GM19455 (cell line): ENCODE data around the gene CYB5R2.
A peak's percentile ranks its signal among the peaks of the same experiment; 100 is the strongest.

Experiments used
- ATAC-seq: cut with Tn5 transposase; IDR thresholded peaks from one replicate; pipeline ENCODE4 v1.9.1; 2021; ENCODE audit not compliant: unreplicated experiment

The CYB5R2 gene

DNA sequence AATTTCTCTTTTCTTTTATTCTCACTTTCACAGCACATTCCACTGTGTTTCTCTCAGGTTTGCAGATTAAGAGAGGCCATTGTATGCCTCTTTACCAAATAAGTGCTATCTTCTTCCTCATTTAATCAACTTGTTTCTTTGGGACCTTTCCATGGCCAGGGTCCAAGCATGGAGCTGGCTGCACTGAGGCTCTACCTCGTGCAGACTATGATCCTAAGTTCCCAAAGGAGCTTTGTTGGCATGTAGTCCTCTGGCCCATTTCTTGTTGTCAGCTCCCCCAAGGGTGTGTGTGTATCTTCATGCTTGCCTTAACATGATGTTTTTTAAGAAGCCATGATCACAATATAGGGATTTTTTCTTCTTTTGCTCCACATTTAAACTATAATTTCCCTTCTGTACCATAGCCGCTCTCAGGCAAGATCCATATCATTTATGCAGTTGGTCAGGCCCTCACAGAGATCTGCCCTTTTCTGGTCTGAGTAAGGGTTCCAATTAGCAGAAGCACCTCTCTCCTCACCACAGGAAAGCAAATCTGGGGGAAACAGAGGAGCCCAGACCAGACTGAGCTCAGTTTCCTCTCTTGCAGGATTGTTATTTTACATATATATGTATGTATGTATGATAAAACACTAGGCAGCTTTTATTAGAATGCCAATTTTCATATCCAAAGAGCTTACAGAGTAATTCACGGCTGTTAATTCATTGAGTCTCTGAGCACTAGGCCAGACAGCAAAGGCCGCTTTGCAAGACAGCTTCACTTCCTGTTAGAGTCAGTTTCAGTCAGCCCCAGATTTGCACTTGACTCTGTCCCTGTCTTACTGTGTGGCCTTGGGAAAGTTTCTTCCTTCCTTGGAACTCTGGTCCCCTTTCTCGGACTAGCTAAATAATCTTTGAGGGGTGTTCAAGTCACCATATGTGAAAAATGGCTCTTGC lies 34.3 kb downstream of the CYB5R2 start:
- ATAC-seq = peak; percentile 78

DNA sequence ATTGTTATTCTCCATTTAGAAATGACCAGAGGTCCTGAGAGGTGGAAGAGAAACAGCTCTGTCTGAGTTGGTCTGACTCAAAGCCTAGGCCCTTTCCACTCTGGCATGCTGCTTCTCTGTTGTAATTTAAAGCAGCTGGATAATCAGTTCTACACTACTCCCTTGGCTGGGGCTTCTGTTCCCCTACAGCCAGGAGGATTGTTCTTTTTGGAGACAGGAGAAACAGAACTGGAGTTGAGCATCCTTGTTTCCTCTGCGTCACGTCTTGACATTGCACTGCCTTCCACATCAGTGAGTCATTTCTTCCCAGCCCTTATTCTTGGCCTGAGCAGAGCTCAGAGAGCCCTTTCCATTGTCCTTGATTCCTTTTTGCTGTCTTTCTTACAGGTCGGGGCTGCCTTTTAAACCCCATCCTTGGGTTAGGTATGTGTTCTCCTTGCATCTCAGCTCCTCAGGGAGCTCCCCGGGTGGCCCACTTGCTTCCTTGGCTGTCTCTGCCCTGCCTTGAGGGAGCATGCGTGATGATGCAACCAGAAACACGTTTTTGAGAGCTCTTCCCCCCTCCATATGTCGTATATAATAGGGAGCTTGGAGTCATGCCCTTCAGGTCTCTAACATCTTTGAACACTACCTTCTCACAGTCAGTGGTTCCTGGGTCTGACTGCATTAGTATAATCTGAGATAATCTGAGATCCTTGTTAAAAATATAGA lies 35.7 kb downstream of the CYB5R2 start:
- no peak for ATAC-seq

DNA sequence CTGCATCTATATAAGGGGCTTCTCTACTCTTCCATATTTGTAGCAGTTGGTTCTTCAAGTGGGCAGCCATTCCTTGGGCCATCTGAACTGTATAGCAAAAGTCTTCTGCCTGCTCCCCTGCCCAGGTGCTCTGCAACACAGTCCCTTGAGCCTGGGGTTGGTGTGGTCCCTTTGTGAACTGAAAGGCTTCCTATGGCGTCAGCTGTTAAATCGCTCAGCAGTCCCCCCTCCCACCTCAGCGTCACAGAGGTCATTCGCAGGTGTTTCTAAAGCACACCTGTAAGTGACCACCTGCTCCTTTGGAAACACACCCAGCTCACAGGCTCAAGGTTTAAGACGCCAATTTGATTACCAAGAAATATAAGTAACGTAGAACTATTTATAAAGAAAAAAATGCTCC lies 37.0 kb downstream of the CYB5R2 start:
- no peak for ATAC-seq

DNA sequence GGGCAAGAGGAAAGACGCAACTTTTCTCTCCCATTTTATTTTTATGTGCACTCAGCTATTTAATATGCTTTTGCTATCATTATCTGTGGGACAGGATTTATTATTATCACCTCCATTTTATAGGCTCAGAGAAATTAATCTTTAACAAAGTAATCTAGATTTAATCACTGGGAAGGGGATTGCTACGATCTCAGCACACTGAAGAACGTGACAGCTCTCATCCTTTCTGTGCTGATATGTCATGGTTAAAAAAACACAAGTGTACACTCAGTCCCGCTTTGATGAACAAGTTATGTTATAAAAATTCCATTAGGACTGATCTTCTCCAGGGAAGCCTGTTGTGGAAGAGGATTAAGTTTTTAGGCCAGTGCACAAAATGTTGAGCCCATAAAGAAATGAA lies 37.6 kb downstream of the CYB5R2 start:
- no peak for ATAC-seq

DNA sequence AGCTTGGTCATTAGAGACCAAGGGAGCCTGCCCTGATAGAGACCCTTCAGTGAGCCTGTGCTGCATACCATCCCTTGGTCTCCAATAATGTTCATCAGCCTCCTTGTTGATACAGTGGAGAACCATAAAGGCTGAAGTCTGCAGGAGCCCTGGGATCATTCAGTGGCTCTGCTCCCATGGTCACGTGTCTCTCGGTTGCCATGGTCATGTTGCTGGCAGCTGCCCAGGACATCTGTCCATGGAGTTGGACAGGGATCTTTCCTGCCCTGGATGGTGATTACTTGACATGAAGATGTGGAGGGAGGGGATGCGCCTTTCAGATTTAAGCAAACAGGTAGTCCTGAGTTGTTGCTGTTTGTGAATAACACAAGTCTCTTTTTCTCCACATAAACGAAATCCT lies 38.2 kb downstream of the CYB5R2 start:
- ATAC-seq = no peak

DNA sequence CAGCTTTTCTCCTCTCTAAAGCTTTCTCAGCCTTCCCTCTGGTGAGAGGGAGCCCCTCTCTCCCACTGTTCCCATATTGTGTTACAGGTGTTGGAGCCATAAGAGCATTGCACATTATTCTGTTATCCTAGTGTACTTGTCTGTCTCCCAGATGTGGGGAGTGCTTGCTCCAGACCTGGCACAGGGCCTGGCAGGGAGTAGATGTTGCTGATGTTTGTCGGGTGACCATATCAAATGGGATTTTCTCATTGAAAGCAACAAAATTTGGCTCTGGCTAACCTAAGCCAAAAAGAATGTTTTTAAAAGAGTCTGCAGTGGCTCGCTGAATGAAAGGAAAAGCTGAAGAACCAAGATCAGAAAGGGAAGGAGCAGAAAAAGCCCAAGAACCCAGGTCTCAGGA lies 41.1 kb downstream of the CYB5R2 start:
- no peak for ATAC-seq

DNA sequence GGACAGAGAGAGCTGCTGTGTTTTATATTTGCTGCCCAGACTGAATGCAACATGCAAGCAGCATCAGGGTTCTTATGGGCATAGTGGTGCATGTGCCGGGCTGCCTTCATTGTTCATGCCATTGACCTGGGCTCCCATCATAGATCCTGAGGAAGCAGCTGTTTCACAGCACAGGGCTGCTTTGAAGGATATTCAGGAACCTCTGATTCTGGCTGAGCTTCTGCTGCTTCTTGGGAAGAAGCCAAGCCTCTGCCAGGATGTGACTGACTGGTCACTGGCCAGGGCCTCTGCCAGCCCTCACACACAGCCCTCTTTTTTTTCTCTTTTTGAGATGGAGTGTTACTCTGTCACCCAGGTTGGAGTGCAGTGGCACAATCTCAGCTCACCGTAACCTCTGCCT lies 43.3 kb downstream of the CYB5R2 start:
- no peak for ATAC-seq

DNA sequence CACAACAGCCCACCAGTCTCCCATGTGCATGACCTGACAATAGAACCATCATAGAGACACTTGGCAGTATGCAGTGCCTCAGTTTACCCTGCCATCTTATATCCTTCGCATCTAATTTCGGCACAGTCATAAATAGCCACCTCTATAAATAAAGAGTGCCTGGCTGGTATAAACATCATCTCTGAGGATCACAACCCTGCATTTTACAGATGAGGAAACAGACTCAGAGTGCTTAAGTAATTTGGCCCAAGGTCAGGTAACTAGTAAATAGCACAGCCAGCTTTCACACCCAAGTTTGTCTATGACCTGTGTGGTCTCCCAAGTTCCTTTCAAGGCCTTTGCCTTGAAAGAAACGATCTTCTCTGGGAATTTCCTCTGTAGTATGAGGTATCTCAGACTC lies 44.6 kb downstream of the CYB5R2 start:
- no peak for ATAC-seq

DNA sequence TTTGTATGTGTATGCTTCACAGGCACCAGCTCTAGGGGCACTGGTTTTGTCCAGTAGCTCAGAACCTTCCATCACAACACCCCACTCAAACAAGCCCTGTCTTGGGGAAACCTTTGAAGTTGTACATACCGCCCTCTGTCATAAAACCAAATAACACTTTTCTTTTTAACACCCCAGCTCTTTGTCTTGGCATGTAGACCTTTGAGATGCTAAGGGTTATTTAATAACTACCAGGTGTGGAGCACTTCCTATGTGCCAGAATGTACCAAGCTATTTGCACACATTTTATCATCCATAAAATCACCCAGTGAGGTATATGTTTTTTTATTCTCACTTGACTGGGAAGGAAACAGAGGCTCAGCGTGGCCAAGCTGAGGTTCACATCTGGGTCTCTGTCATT lies 50.6 kb downstream of the CYB5R2 start:
- ATAC-seq = no peak

DNA sequence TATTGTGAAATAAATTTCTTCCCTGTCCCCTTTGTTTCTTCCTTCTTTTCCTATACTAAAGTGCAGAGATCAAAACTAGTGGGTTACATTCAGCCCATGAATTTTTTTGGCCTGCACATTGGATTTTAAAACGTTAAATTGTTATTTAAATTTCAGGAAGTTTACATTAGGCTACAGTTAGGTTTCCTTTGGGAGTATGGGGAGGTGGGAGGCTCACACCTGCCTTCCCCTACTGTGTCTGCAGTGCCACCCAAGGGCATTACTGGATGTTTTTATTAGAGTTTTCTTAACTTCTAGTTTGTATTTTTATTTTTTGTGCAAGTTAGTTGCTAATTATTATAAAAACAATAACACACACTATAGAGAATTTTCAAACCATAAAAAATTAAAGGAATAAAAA lies 51.7 kb downstream of the CYB5R2 start:
- ATAC-seq = no peak

DNA sequence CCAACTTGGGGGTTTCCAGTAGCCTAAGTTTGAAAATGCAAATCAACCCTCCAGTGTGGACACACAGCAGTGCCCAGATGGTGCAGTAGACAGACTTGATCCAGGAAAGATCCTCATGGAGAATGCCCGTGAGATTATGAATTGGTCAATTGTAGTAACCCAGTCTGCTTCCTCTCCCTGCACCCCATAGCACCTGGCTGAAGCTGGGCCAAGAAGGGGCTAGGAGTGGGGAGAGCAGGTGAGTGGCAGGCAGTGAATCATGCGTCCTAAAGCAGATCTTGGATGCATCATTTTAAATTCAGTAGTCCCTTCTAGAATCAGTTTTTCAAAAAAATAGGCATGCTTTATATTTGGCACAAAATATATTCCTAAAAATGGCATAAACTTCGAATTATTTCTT lies 52.2 kb downstream of the CYB5R2 start:
- no peak for ATAC-seq

DNA sequence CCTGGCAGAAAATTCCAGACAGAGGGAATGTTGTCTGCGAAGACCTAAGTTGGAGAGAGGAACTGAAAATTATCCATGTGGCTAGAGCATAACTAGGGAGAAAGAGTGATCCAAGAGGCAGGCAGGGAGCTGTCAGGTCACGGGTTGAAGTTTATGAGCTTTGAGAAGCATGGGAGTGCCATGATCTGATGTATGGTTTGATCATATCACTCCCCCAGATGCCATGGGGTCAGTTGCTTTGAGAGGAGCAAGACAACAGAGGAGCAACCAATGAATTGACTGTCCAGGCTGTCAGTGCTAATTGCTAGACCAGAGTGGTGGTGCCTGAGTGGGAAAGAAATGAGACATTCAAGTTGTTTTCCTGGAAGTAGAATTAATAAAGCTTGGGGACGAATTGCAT lies 54.0 kb downstream of the CYB5R2 start:
- ATAC-seq = no peak

DNA sequence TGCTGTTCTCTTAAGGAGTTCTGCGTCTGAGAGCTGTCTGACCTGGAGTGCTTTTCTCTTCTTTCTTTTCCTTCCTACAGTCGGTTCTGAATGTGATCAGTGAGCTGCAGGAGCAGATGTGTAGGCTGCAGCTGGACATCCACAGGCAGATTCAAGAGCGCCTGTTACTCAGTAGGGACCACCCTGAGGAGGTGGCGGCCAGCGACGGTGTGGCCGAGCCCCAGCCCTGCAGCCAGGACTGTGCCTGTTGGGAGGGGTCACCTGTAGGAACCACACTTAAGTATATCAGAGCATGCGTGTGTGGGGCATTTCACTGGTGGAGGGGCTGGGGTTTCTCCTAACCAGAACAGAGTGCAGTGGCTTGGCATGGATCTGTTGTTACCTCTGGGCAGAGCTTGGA lies 56.3 kb downstream of the CYB5R2 start:
- no peak for ATAC-seq
